ENCODE data around the gene HS3ST5. TPM values are rescaled to one million over a fixed set of nuclear protein-coding genes. Genes with fewer than 3 reads are reported as not detected.

Gene HS3ST5
- total RNA-seq, 1 experiment from 2014 or later: 14.4 TPM

- no peak overlapping the region for H3K9ac ChIP-seq (ENCODE audit: extremely low read depth, insufficient read length, low read length)
- H3K4ac ChIP-seq (ENCODE audit: low read depth, low read length): no peak overlapping the region
- no peak overlapping the region; the same call in 1 of the 2 replicates for H3K14ac ChIP-seq (ENCODE audit: insufficient read depth, low read length)
- H2AK5ac ChIP-seq (ENCODE audit: insufficient read length, low read length): no peak overlapping the region
- no peaks in the 10 kb centered on the region for H3K9me3 ChIP-seq (ENCODE audit: control insufficient read depth, low read depth, low read length)
- no peak overlapping the region for H2BK120ac ChIP-seq (ENCODE audit: low read depth, low read length, poor library complexity, severe bottlenecking)
- no peak overlapping the region for H3K23ac ChIP-seq (ENCODE audit: insufficient read length, low read depth, low read length)
- no peak overlapping the region for H4K5ac ChIP-seq (ENCODE audit: insufficient read length, low read depth, low read length)
- Mint-ChIP-seq H3K27me3 (ENCODE audit: low read depth) (no peaks in the 10 kb centered on the region), H3K4me1 (peaks cover 24 to 41% of the 10 kb centered on the region in 2 experiments), H3K27ac (peak overlapping the region in 2 of 3 experiments; percentile 15 to 41; a peak in 5 of 7 replicates), H3K4me3 (no peak overlapping the region), H3K36me3 (ENCODE audit: insufficient read depth in 1 of 3, low read depth in 3 of 3) (peaks cover 0 to 32% (median 21%) of the 10 kb centered on the region in 3 experiments; a peak in 4 of 7 replicates), H3K9me3 (no peaks in the 10 kb centered on the region)
- H2BK5ac ChIP-seq (ENCODE audit: insufficient read length, low read length): no peak overlapping the region
- no peak overlapping the region for H2BK15ac ChIP-seq (ENCODE audit: low read depth, low read length)
- no peaks in the 10 kb centered on the region for H4K20me1 ChIP-seq (ENCODE audit: control insufficient read depth, insufficient read depth, insufficient read length)
- no peak overlapping the region for H3K4me2 ChIP-seq (ENCODE audit: insufficient read depth, insufficient read length, low read length)
- no peak overlapping the region for H3K27ac ChIP-seq (ENCODE audit: insufficient read length, low read depth, low read length)
- H3K18ac ChIP-seq (ENCODE audit: insufficient read length, low read depth, low read length): no peak overlapping the region
- no peak overlapping the region for H2BK20ac ChIP-seq (ENCODE audit: low read depth, low read length, poor library complexity, severe bottlenecking)
- no peaks in the 10 kb centered on the region for H3K79me1 ChIP-seq (ENCODE audit: insufficient read depth, low read depth, low read length, poor library complexity, severe bottlenecking)
- H3K23me2 ChIP-seq (ENCODE audit: insufficient read length, low read depth, low read length, poor library complexity, severe bottlenecking): no peaks in the 10 kb centered on the region
- WGBS (ENCODE audit: extremely low coverage, insufficient read length, low lambda C conversion rate): 100% methylated on average over 3 of the region's 13 CpGs
- no peak overlapping the region for H3K56ac ChIP-seq (ENCODE audit: insufficient read length, low read depth, low read length)
- no peak for TF ChIP-seq CTCF (conservative IDR thresholded peaks at IDR 0.05)
- H2BK12ac ChIP-seq (ENCODE audit: insufficient read length, low read depth, low read length): no peak overlapping the region
- DNase-seq: no peak
- H2AFZ ChIP-seq (ENCODE audit: low read length): no peak overlapping the region
- H3K4me1 ChIP-seq (ENCODE audit: insufficient read depth, low read length): no peaks in the 10 kb centered on the region
- no peak overlapping the region for H3T11ph ChIP-seq (ENCODE audit: low read length)
- H4K91ac ChIP-seq (ENCODE audit: insufficient read length, low read depth, low read length): no peak overlapping the region
- no peak overlapping the region for H4K8ac ChIP-seq (replicated peaks; ENCODE audit: insufficient read length, low read depth, low read length)
- no peaks in the 10 kb centered on the region for H3K27me3 ChIP-seq (ENCODE audit: insufficient read depth, low read length)
- H3K79me2 ChIP-seq (ENCODE audit: insufficient read depth, low read length): no peaks in the 10 kb centered on the region
Measured at GRCh38 chr6:114167583-114168576, 174.9 kb downstream of the HS3ST5 start.
